Astrocyte of the cerebellum (primary cell): ENCODE results near the gene ACVR1B.

ENCODE experiments used
- DNase-seq: peaks from one replicate; pipeline ENCODE4 v3.0.0-alpha.2; 2011; ENCODE audit warnings: low read depth
- H3K4me3 ChIP-seq: 2 replicates; pipeline ENCODE4 v1.5.1; 2011; ENCODE audit warnings: mild to moderate bottlenecking, low read depth, low read length, moderate library complexity
- in situ Hi-C: cut with HindIII; loops from 2 replicates; pipeline ENCODE4 v1.10.0; 2017; ENCODE audit warnings: low sequenced_read_pairs
- TF ChIP-seq, protein P1 (sequence below): IDR thresholded peaks from 2 replicates; pipeline ENCODE4 v1.5.1; 2012; ENCODE audit warnings: low read length, low read depth, moderate library complexity, mild to moderate bottlenecking; ENCODE audit errors: missing control alignments

The ACVR1B gene

GRCh38 chr12:52009081-52009751 is 57.7 kb downstream of the ACVR1B start:
- in situ Hi-C loops, result no loop called here
- no peak for DNase-seq
- no peak overlapping the region for H3K4me3 ChIP-seq
- TF ChIP-seq, protein P1, sequence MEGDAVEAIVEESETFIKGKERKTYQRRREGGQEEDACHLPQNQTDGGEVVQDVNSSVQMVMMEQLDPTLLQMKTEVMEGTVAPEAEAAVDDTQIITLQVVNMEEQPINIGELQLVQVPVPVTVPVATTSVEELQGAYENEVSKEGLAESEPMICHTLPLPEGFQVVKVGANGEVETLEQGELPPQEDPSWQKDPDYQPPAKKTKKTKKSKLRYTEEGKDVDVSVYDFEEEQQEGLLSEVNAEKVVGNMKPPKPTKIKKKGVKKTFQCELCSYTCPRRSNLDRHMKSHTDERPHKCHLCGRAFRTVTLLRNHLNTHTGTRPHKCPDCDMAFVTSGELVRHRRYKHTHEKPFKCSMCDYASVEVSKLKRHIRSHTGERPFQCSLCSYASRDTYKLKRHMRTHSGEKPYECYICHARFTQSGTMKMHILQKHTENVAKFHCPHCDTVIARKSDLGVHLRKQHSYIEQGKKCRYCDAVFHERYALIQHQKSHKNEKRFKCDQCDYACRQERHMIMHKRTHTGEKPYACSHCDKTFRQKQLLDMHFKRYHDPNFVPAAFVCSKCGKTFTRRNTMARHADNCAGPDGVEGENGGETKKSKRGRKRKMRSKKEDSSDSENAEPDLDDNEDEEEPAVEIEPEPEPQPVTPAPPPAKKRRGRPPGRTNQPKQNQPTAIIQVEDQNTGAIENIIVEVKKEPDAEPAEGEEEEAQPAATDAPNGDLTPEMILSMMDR, result no peak

- peak overlapping the region; percentile 2 for H3K4me3 ChIP-seq
- TF ChIP-seq, protein P1, result peak; percentile 29
- in situ Hi-C loops, result no loop called here
- DNase-seq, result peak; percentile 55
Measured at GRCh38 chr12:52010152-52010622, 58.7 kb downstream of the ACVR1B start.

GRCh38 chr12:52010692-52011601 is 59.4 kb downstream of the ACVR1B start:
- TF ChIP-seq, protein P1, result no peak
- peak overlapping the region; percentile 2 for H3K4me3 ChIP-seq
- no peak for DNase-seq
- in situ Hi-C loops, result no loop called here

GRCh38 chr12:52011602-52012214 is 60.2 kb downstream of the ACVR1B start:
- no peak for DNase-seq
- no peak overlapping the region for H3K4me3 ChIP-seq
- in situ Hi-C loops, result no loop called here
- TF ChIP-seq, protein P1, result no peak

DNA sequence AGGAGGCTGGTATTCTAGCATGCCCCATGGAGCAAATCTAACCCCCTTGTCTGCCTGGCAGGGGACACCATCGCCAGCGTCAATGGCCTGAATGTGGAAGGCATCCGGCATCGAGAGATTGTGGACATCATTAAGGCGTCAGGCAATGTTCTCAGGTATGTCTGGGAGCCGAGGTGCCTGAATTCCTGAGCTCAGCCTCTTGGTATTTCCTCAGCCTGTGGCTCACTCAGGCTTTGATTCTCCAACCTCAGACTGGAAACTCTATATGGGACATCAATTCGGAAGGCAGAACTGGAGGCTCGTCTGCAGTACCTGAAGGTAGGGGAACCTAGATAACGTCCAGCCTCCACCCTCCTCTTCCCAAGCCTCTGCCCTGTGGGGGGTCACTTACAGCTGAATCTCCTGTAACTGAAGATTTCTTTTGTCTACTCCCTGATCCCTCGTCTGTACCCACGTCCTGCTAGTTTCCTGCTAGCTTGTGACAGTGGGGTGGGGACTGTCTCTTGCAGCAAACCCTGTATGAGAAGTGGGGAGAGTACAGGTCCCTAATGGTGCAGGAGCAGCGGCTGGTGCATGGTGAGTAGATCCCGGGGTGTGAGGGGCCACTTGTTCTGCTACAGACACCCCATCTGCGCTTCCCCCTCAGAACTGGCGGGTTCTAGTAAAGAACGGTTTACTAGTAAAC is 62.3 kb downstream of the ACVR1B start:
- DNase-seq, result no peak
- TF ChIP-seq, protein P1, result no peak
- no peak overlapping the region for H3K4me3 ChIP-seq
- in situ Hi-C loops, result no loop called here
